Loucy (cell line): ENCODE results near the gene GDAP2.
"Not testable (repeated sequence)": the region's sequence is repeated elsewhere in the genome, so short reads cannot be mapped to it uniquely, and the experiment has no call there.

Experiments used
- H2AFZ ChIP-seq: fragments of 200-600 bp; sonication (generic); 2 replicates; pipeline ENCODE4 v1.6.0; 2016; ENCODE audit warnings: antibody characterized with exemption, mild to moderate bottlenecking, low read length, moderate library complexity
- H3F3A ChIP-seq: fragments of 200-600 bp; 2 replicates; pipeline ENCODE4 v1.6.0; 2016; ENCODE audit warnings: antibody characterized with exemption, low read depth, mild to moderate bottlenecking
- H3K27me3 ChIP-seq: fragments of 200-600 bp; sonication (generic); 2 replicates; pipeline ENCODE4 v1.6.1; 2014; ENCODE audit warnings: low read length, mild to moderate bottlenecking; ENCODE audit not compliant: insufficient read depth, poor library complexity, severe bottlenecking
- H3K36me3 ChIP-seq: fragments of 200-600 bp; sonication (generic); 2 replicates; pipeline ENCODE4 v1.6.1; 2016; ENCODE audit warnings: low read length; ENCODE audit not compliant: insufficient read depth
- H3K4me1 ChIP-seq: fragments of 200-600 bp; sonication (generic); 2 replicates; pipeline ENCODE4 v1.5.1; 2014; ENCODE audit warnings: low read length, mild to moderate bottlenecking; ENCODE audit not compliant: insufficient read depth, poor library complexity, severe bottlenecking
- H3K4me2 ChIP-seq: fragments of 200-600 bp; sonication (generic); 2 replicates; pipeline ENCODE4 v1.6.0; 2014; ENCODE audit warnings: antibody characterized with exemption, low read length, low read depth, mild to moderate bottlenecking; ENCODE audit not compliant: poor library complexity, severe bottlenecking
- H3K4me3 ChIP-seq: fragments of 200-600 bp; sonication (generic); 2 replicates; pipeline ENCODE4 v1.5.1; 2014; ENCODE audit warnings: low read length, mild to moderate bottlenecking, mixed read lengths; ENCODE audit not compliant: poor library complexity, severe bottlenecking
- H3K79me2 ChIP-seq: fragments of 200-600 bp; sonication (generic); 2 replicates; pipeline ENCODE4 v1.6.1; 2014; ENCODE audit warnings: low read length; ENCODE audit not compliant: insufficient read depth
- H3K9ac ChIP-seq: fragments of 200-600 bp; sonication (generic); 2 replicates; pipeline ENCODE4 v1.6.0; 2014; ENCODE audit warnings: mild to moderate bottlenecking, low read depth, low read length, moderate library complexity; ENCODE audit not compliant: poor library complexity, severe bottlenecking
- H3K9me2 ChIP-seq: fragments of 200-600 bp; sonication (generic); replicated peaks from 2 replicates; pipeline ENCODE4 v1.6.1; 2016; ENCODE audit warnings: low read depth, low read length, mixed read lengths
- H3K9me3 ChIP-seq: fragments of 200-600 bp; sonication (generic); 2 replicates; pipeline ENCODE4 v1.6.1; 2014; ENCODE audit warnings: mild to moderate bottlenecking, antibody characterized with exemption, low read length, low read depth; ENCODE audit not compliant: insufficient read depth
- H4K20me1 ChIP-seq: fragments of 200-600 bp; sonication (generic); 2 replicates; pipeline ENCODE4 v1.6.0; 2014; ENCODE audit warnings: antibody characterized with exemption, low read length, mild to moderate bottlenecking; ENCODE audit not compliant: insufficient read depth, poor library complexity, severe bottlenecking
- CTCF ChIP-seq: fragments of 200-600 bp; sonication (generic); conservative IDR thresholded peaks from 2 replicates; pipeline ENCODE4 v1.5.1; 2014; ENCODE audit warnings: mild to moderate bottlenecking, antibody characterized with exemption, low read length
- EZH2phosphoT487 ChIP-seq: fragments of 200-600 bp; IDR thresholded peaks from 2 replicates; pipeline ENCODE4 v1.6.1; 2018; ENCODE audit warnings: antibody characterized with exemption, mild to moderate bottlenecking, moderate library complexity, borderline replicate concordance

Gene GDAP2

GRCh38 chr1:117852853-117853553 lies 76.4 kb downstream of the GDAP2 start:
- no peaks in the 10 kb centered on the region for H3F3A ChIP-seq
- H3K4me1 ChIP-seq = no peaks in the 10 kb centered on the region
- no peaks in the 10 kb centered on the region for H3K9me2 ChIP-seq
- H4K20me1 ChIP-seq = no peaks in the 10 kb centered on the region
- H3K4me3 ChIP-seq = no peak overlapping the region
- no peak overlapping the region for H3K4me2 ChIP-seq
- H3K79me2 ChIP-seq = no peaks in the 10 kb centered on the region
- H2AFZ ChIP-seq = no peak overlapping the region
- H3K36me3 ChIP-seq = no peaks in the 10 kb centered on the region
- H3K27me3 ChIP-seq = no peaks in the 10 kb centered on the region
- TF ChIP-seq CTCF (no peak), EZH2phosphoT487 (no peak)
- H3K9me3 ChIP-seq = no peaks in the 10 kb centered on the region
- no peak overlapping the region for H3K9ac ChIP-seq

GRCh38 chr1:117851687-117852086 lies 77.7 kb downstream of the GDAP2 start:
- Histone ChIP-seq H3K4me1 (no peaks in the 10 kb centered on the region), H3K36me3 (no peaks in the 10 kb centered on the region), H3K4me3 (no peak overlapping the region), H3K9me3 (no peaks in the 10 kb centered on the region), H3K9me2 (no peaks in the 10 kb centered on the region), H3K4me2 (no peak overlapping the region), H3K9ac (no peak overlapping the region), H3K27me3 (no peaks in the 10 kb centered on the region), H2AFZ (no peak overlapping the region), H3K79me2 (no peaks in the 10 kb centered on the region), H4K20me1 (no peaks in the 10 kb centered on the region), H3F3A (no peaks in the 10 kb centered on the region)
- TF ChIP-seq EZH2phosphoT487 (no peak), CTCF (no peak)

GRCh38 chr1:117846674-117847425 lies 82.6 kb downstream of the GDAP2 start:
- no peaks in the 10 kb centered on the region for H3K27me3 ChIP-seq
- H3K36me3 ChIP-seq = no peaks in the 10 kb centered on the region
- TF ChIP-seq CTCF (no peak), EZH2phosphoT487 (no peak)
- no peaks in the 10 kb centered on the region for H3K79me2 ChIP-seq
- H3K4me3 ChIP-seq = no peak overlapping the region
- no peak overlapping the region for H3K9ac ChIP-seq
- peaks cover 6% of the 10 kb centered on the region; the same call in 1 of the 2 replicates for H3K9me3 ChIP-seq
- no peaks in the 10 kb centered on the region for H3K9me2 ChIP-seq
- no peaks in the 10 kb centered on the region for H3F3A ChIP-seq
- no peaks in the 10 kb centered on the region for H4K20me1 ChIP-seq
- H2AFZ ChIP-seq = no peak overlapping the region
- no peak overlapping the region for H3K4me2 ChIP-seq
- no peaks in the 10 kb centered on the region for H3K4me1 ChIP-seq

- H4K20me1 ChIP-seq, H3K36me3 ChIP-seq, H3F3A ChIP-seq, H3K4me2 ChIP-seq, H3K9ac ChIP-seq, H3K4me3 ChIP-seq, H3K27me3 ChIP-seq, H3K79me2 ChIP-seq, H3K4me1 ChIP-seq, H2AFZ ChIP-seq, H3K9me3 ChIP-seq, H3K9me2 ChIP-seq: not testable (repeated sequence)
These were observed 84.9 kb downstream of the GDAP2 start for GRCh38 chr1:117844478-117844877.
